ENCODE results near the gene RAD51C.

DNA sequence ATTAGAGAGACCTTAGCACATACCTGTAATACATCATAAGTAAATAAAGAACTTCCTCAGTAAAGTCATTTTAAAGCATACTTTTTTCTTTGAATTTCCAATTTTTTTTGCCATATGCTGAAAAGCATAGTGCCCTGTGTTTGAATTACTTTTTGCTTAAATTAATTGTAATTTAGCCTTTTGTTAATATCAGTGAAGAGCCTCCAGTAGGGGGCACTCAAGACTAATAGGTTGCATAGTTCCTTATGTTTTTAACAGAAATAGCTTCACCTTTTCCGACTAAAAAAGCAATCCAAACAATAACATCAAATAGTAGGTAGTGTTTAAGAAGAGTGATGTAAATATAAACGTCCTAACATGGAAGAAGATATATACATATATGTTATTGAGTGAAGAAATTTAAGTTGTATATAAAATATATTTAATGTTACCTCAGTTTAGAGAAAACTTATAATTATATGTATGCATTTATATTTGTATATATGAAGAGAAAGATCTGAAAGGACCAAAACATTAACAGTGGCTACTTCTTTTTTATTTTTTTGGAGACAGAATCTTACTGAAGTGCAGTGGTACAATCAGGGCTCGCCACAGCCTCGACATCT is 18.6 kb downstream of the RAD51C start:
- TF ChIP-seq, protein P1, sequence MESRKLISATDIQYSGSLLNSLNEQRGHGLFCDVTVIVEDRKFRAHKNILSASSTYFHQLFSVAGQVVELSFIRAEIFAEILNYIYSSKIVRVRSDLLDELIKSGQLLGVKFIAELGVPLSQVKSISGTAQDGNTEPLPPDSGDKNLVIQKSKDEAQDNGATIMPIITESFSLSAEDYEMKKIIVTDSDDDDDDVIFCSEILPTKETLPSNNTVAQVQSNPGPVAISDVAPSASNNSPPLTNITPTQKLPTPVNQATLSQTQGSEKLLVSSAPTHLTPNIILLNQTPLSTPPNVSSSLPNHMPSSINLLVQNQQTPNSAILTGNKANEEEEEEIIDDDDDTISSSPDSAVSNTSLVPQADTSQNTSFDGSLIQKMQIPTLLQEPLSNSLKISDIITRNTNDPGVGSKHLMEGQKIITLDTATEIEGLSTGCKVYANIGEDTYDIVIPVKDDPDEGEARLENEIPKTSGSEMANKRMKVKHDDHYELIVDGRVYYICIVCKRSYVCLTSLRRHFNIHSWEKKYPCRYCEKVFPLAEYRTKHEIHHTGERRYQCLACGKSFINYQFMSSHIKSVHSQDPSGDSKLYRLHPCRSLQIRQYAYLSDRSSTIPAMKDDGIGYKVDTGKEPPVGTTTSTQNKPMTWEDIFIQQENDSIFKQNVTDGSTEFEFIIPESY (IDR thresholded peaks at IDR 0.05) = no peak
- TF ChIP-seq BMI1 (IDR thresholded peaks at IDR 0.05; ENCODE audit: borderline replicate concordance) = no peak
- TF ChIP-seq NR2C2 (IDR thresholded peaks at IDR 0.05; ENCODE audit: borderline replicate concordance, control insufficient read depth, insufficient read length, low read depth) = no peak
- TF ChIP-seq ZZZ3 (IDR thresholded peaks at IDR 0.05; ENCODE audit: control insufficient read depth, insufficient read length, low read depth) = no peak

All from GM12878 (cell line).